Uterus (tissue), 4 donors: ENCODE results near the gene PTPN12. TPM values are rescaled to one million over a fixed set of nuclear protein-coding genes. Genes with fewer than 3 reads are reported as not detected.

ENCODE experiments used
- DNase-seq, 2 donors: peaks; one replicate each; pipeline ENCODE4 v3.0.0-alpha.2; 2019 to 2020
- H3K27ac ChIP-seq, 2 donors: fragments of 200-600 bp; sonication (generic); 1 replicate in 1 of 2; 2 replicates in 1 of 2; pipeline ENCODE4 v1.5.1; 2016 to 2018
- H3K27me3 ChIP-seq, 2 donors: fragments of 200-600 bp; sonication (generic); one replicate each; pipeline ENCODE4 v1.5.1; 2018 to 2019; ENCODE audit warnings: control low read depth in 1 of 2
- H3K36me3 ChIP-seq, 2 donors: fragments of 200-600 bp; sonication (generic); one replicate each; pipeline ENCODE4 v1.5.1; 2019; ENCODE audit warnings: control low read depth in 1 of 2
- H3K4me1 ChIP-seq, 2 donors: fragments of 200-600 bp; sonication (generic); one replicate each; pipeline ENCODE4 v1.5.1; 2018 to 2019; ENCODE audit warnings: control low read depth in 1 of 2
- H3K4me3 ChIP-seq, 2 donors: fragments of 200-600 bp; sonication (generic); 1 replicate in 1 of 2; 2 replicates in 1 of 2; pipeline ENCODE4 v1.5.1; 2018 to 2019; ENCODE audit warnings: mild to moderate bottlenecking in 1 of 2
- H3K9me3 ChIP-seq, 2 donors: fragments of 200-600 bp; sonication (generic); one replicate each; pipeline ENCODE4 v1.5.1; 2019; ENCODE audit warnings: control low read depth in 1 of 2
- CTCF ChIP-seq, 4 experiments: fragments of 200-600 bp in 2 of 4; fragments of 450-650 bp in 2 of 4; sonication (generic) in 2 of 4; IDR thresholded peaks; one replicate each; pipeline ENCODE4 v1.5.1; 2016 to 2019; ENCODE audit warnings: antibody characterized with exemption in 4 of 4, mild to moderate bottlenecking in 2 of 4, moderate library complexity in 1 of 4
- POLR2A ChIP-seq, 2 donors: fragments of 450-650 bp; IDR thresholded peaks; one replicate each; pipeline ENCODE4 v1.6.1; 2016; ENCODE audit warnings: antibody characterized with exemption in 2 of 2, mild to moderate bottlenecking in 1 of 2, moderate library complexity in 1 of 2
- intact Hi-C: fragments of 100-400 bp; cut with DNase I; formaldehyde crosslinking; loops from one replicate; pipeline ENCODE4 v1.15.1; 2023; ENCODE audit warnings: low total_unique reads
- total RNA-seq, 4 donors: library from RNA; depleted of rRNA in 3 of 4; stranded (reverse); fragments of >200 nt in 3 of 4; gene quantifications; one replicate each; pipeline versions ENCODE4 v1.1.0 to v1.2.4, GENCODE V29; 2014 to 2023
- donor health status: DM: yes; HTN: yes; CAD: no.

PTPN12 gene
- total RNA-seq, 4 donors from 2014 or later: 52.0 to 123 (median 96.5) TPM

DNA sequence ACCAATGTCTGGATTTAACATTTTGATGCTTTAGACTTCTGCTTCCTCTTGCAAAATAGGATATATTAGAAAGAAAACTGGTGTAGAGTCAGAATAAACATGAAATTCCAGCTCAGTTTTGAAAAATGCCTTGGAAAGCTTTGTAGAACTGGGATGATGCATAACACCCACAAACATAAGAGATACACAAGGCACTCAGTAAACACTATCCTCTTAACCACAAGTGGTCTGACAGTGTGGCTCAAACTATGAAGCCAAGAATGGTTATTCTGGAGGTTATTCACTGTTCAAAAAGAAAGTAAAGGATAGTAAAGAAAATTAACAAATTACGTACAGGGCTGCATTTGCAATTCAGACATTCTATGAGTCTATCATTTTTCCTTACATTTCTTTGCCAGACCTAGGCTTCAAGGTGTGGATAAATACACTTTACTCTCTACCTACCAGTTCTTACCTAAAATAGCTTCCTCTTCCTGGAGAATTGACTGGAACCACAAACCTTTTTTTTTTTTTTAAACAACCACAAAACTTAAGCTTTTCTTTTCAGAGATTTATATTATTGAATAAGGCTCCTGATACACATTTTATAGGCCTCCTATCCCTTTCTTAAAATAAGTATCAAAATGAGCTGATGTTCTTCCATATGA, 150.1 kb downstream of the PTPN12 start:
- Histone ChIP-seq H3K27ac (no peak overlapping the region), H3K4me1 (no peaks in the 10 kb centered on the region), H3K9me3 (no peaks in the 10 kb centered on the region), H3K36me3 (no peaks in the 10 kb centered on the region), H3K4me3 (no peak overlapping the region), H3K27me3 (no peaks in the 10 kb centered on the region)
- intact Hi-C loops: no loop called here
- DNase-seq: no peak
- TF ChIP-seq POLR2A (IDR thresholded peaks at IDR 0.05): no peak
- no peak for TF ChIP-seq CTCF (IDR thresholded peaks at IDR 0.05)

DNA sequence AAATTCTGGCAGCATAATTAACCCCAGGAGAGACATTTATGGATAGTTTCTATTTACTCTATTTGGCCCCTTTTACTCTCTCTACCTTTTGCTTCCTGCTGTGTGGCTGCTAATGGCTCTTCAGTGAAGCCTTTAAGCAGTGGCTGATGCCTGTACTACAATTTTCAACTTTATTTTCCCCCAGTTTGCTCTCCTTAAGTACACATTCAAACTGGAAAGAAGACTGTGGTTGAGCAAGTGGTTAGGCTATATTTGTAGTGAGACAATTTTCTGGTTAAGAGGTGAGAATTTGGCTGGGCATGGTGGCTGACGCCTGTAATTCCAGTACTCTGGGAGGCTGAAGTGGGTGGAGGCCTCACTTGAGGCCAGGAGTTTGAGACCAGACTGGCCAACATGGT, 150.7 kb downstream of the PTPN12 start:
- Histone ChIP-seq H3K4me1 (no peaks in the 10 kb centered on the region), H3K36me3 (no peaks in the 10 kb centered on the region), H3K4me3 (no peak overlapping the region), H3K9me3 (no peaks in the 10 kb centered on the region), H3K27ac (no peak overlapping the region), H3K27me3 (no peaks in the 10 kb centered on the region)
- intact Hi-C loops: no loop called here
- TF ChIP-seq POLR2A (IDR thresholded peaks at IDR 0.05) (no peak), CTCF (IDR thresholded peaks at IDR 0.05) (no peak)
- DNase-seq: no peak

Other genes starting within 250 kb of the PTPN12 start
- 10 to 100 TPM in 2 of 4 donors, 1 to 10 TPM in 2; 3.6 to 24.1 (median 13.1) TPM for gene GSAP, start 120.9 kb upstream of the PTPN12 start, total RNA-seq
- 10 to 100 TPM; 25.1 to 55.7 (median 42.5) TPM for gene RSBN1L, start 159.2 kb downstream of the PTPN12 start, total RNA-seq